Heart left ventricle (tissue), 16 donors: Measurements from ENCODE around the gene MAPK8. TPM values are rescaled to one million over a fixed set of nuclear protein-coding genes. Genes with fewer than 3 reads are reported as not detected.

Experiments
- ATAC-seq, 4 donors: fragments of 200-7000 bp; cut with Tn5 transposase; one replicate each; pipeline ENCODE4 v1.9.1; 2020 to 2022; ENCODE audit warnings: moderate library complexity in 4 of 4, mild to moderate bottlenecking in 3 of 4, moderate number of reproducible peaks in 1 of 4
- DNase-seq, 5 donors: peaks; one replicate each; pipeline ENCODE4 v3.0.0-alpha.2; 2020
- H3K27ac ChIP-seq, 12 donors: fragments of 200-600 bp; sonication (generic) in 4 of 12; one replicate each; pipeline versions ENCODE4 v1.5.0 to v1.8.0; 2016 to 2022; ENCODE audit warnings: mild to moderate bottlenecking in 2 of 12
- H3K27me3 ChIP-seq, 9 donors: fragments of 200-600 bp; sonication (generic) in 2 of 9; one replicate each; pipeline versions ENCODE4 v1.5.1 to v1.8.0; 2016 to 2022; ENCODE audit warnings: mild to moderate bottlenecking in 3 of 9
- H3K36me3 ChIP-seq, 9 donors: fragments of 200-600 bp; sonication (generic) in 2 of 9; one replicate each; pipeline versions ENCODE4 v1.5.0 to v1.8.0; 2018 to 2022; ENCODE audit warnings: mild to moderate bottlenecking in 2 of 9
- H3K4me1 ChIP-seq, 12 donors: fragments of 200-600 bp; sonication (generic) in 4 of 12; one replicate each; pipeline versions ENCODE4 v1.5.0 to v1.8.0; 2016 to 2022; ENCODE audit warnings: mild to moderate bottlenecking in 3 of 12
- H3K4me3 ChIP-seq, 12 donors: fragments of 200-600 bp; sonication (generic) in 4 of 12; one replicate each; pipeline versions ENCODE4 v1.5.0 to v1.8.0; 2017 to 2022; ENCODE audit warnings: mild to moderate bottlenecking in 9 of 12, moderate library complexity in 4 of 12
- H3K9me3 ChIP-seq, 12 donors: fragments of 200-600 bp; sonication (generic) in 4 of 12; one replicate each; pipeline versions ENCODE4 v1.5.0 to v1.8.0; 2016 to 2022; ENCODE audit warnings: mild to moderate bottlenecking in 1 of 12
- POLR2A ChIP-seq, 2 donors: fragments of 450-650 bp; IDR thresholded peaks; one replicate each; pipeline ENCODE4 v1.6.1; 2017; ENCODE audit warnings: antibody characterized with exemption in 2 of 2, mild to moderate bottlenecking in 2 of 2, moderate library complexity in 2 of 2
- WGBS, 4 donors: extraction: QIAGEN DNeasy Blood & Tissue Kit in 2 of 4; methylation state at CpG; one replicate each; pipeline versions ENCODE4 v1.1.5 to v1.1.7; 2013 to 2018; 5-methylcytosine and 5-hydroxymethylcytosine counted together
- intact Hi-C, 10 donors: fragments of 100-400 bp; cut with DNase I; formaldehyde crosslinking; loops; one replicate each; pipeline versions ENCODE4 v1.11.1 to v1.14.2; 2022
- polyA plus RNA-seq, 2 donors: library from polyadenylated mRNA; stranded (reverse); fragments of 200-250 nt; gene quantifications; one replicate each; pipeline ENCODE4 v1.2.3, GENCODE V29; 2013
- total RNA-seq, 9 donors: library from RNA; depleted of rRNA in 2 of 9; stranded (reverse); fragments of >200 nt in 2 of 9; fragmentation: NEBNext Ultra II Directional in 3 of 9; extraction: Animal tissue kit (Norgen Biotek cat#: 25700) in 3 of 9; gene quantifications; one replicate each; pipeline versions ENCODE4 v1.1.0 to v1.2.4, GENCODE V29; 2016 to 2023
- TF ChIP-seq, protein P1 (sequence below), 12 donors: fragments of 200-600 bp; sonication (generic) in 4 of 12; IDR thresholded peaks; one replicate each; pipeline versions ENCODE4 v1.5.0 to v1.8.0; 2018 to 2022; ENCODE audit warnings: antibody characterized with exemption in 12 of 12, mild to moderate bottlenecking in 5 of 12
- donor health status: ischemic (EF 13 %, LVEDD 7.1; RV severe dilation, severe dysfunction).
- donor health status: healthy with polysubstance abuse.
- donor health status: DM: no; HTN: yes; CAD: no.
- donor health status: DM: no; HTN: no; CAD: no.
- donor health status: ischemic (EF 25% LVEDD 6.9; RV normal size, moderate dysfunction).
- donor health status: ischemic (EF 25% LVEDD 5.7; RV mildly dilated, moderate dysfunction).
- donor health status: healthy.
- donor health status: DM: yes; HTN: yes; CAD: no.
- donor health status: ischemic (EF 35%, LVEDD 5.7; RV mildly dilated, moderate dysfunction).
- donor health status: nonischemic (EF 11% LVEDD 7.7; RV severe dilation, severe dysfunction).
- donor health status: DM: yes; HTN: yes; CAD: no.
- donor health status: PGD.
- donor health status: ischemic (EF 29% LVEDD 5.4; RV normal size, mild dysfunction).
- donor health status: nonischemic (EF 23%, LVEDD 6.1; RV moderate dilation, normal function).

Gene MAPK8
- total and polyA plus RNA-seq, 11 donors, result 4.2 to 36.8 (median 31.0) TPM

DNA sequence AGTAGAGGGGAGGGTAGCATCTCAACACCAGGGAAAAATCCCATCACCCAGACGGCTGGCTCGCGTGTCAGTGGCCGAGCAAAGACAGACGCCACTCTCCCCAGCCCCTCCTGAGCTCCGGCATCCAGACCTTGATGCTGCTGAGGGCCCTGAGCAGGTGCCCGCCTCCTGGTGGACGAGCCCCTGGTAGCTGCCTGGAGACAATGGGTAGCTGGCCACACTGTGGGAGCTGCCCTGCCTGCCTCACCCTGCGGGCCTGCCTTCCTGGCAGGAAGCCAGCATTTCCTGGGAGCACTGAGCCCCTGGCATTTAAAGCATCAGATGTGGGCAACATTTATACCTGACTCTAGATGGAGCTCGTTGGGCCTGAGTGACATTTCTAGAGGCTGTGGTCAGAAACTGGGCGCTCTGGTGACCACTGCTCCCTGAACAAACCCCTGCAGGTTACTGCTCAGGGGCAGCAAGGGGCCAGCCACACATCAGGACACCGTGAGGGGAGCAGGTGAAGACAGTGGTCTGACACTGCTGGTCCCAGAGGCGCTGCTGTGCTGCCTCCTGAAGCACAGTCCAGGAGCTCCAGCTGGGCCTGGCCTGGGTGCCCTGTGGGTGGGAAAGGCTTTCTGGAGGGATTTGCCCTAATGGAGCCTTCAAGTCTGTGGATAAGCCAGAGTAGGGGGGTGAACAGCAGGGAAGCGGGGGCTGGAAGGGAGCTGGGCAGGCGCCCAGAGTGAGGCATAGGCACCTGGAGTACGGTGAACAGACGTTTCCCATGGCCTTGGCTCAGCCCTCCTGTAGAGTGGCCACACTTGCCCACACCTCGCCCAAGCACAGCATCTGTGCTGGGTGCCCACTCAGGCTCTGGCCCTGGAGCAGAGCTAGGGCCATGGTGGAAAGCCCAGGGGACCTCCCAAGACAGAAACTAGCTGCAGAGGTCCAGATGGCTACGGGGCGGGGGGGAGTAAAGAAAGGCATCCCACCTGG is 138.7 kb downstream of the MAPK8 start:
- intact Hi-C loops, result loop anchor here in 3 of 10 donors (5.0 to 10.0 kb wide), 3 partner anchors 50 to 210 kb away; no protein-coding TSS in a partner anchor
- Histone ChIP-seq H3K4me1 (no peaks in the 10 kb centered on the region), H3K36me3 (peaks cover 0 to 6% (median 0%) of the 10 kb centered on the region in 9 donors), H3K9me3 (no peaks in the 10 kb centered on the region), H3K27me3 (no peaks in the 10 kb centered on the region), H3K4me3 (no peak overlapping the region), H3K27ac (no peak overlapping the region)
- TF ChIP-seq POLR2A (IDR thresholded peaks at IDR 0.05), result no peak
- TF ChIP-seq, protein P1, sequence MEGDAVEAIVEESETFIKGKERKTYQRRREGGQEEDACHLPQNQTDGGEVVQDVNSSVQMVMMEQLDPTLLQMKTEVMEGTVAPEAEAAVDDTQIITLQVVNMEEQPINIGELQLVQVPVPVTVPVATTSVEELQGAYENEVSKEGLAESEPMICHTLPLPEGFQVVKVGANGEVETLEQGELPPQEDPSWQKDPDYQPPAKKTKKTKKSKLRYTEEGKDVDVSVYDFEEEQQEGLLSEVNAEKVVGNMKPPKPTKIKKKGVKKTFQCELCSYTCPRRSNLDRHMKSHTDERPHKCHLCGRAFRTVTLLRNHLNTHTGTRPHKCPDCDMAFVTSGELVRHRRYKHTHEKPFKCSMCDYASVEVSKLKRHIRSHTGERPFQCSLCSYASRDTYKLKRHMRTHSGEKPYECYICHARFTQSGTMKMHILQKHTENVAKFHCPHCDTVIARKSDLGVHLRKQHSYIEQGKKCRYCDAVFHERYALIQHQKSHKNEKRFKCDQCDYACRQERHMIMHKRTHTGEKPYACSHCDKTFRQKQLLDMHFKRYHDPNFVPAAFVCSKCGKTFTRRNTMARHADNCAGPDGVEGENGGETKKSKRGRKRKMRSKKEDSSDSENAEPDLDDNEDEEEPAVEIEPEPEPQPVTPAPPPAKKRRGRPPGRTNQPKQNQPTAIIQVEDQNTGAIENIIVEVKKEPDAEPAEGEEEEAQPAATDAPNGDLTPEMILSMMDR (IDR thresholded peaks at IDR 0.05), result no peak
- DNase-seq (peak in 3 of 5 donors; percentile 16 to 48 (median 32)), ATAC-seq (peak in 2 of 4 donors; percentile 10 to 21)
- 69 to 83% (median 77%) methylated on average over 16 to 20 of the region's 20 CpGs for WGBS, 4 donors

DNA sequence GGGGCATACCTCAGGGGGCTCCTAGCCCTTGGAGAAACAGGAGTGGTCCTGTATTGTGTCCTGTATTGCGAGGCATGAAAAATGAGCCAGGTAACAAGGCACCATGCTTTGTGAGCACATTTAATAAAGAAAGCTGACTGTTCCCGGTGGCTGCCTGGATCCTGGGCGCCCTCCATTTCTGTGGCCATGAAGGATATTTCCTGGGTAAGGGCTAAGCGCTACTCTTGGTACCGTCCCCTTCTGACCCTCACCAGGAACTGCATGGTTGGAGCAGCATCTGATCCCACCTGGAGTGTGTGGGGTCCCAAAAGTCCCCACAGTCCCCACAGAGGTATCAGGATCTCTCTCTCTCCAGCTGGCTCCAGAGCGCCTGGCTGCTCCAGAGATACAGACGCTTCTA is 139.5 kb downstream of the MAPK8 start:
- intact Hi-C loops, result loop anchor here in 3 of 10 donors (5.0 to 10.0 kb wide), 3 partner anchors 49 to 209 kb away; no protein-coding TSS in a partner anchor
- no peak for TF ChIP-seq POLR2A (IDR thresholded peaks at IDR 0.05)
- TF ChIP-seq, protein P1 (IDR thresholded peaks at IDR 0.05), result no peak
- Histone ChIP-seq H3K4me1 (no peaks in the 10 kb centered on the region), H3K27me3 (no peaks in the 10 kb centered on the region), H3K9me3 (no peaks in the 10 kb centered on the region), H3K27ac (no peak overlapping the region), H3K36me3 (peaks cover 0 to 10% (median 0%) of the 10 kb centered on the region in 9 donors), H3K4me3 (no peak overlapping the region)
- ATAC-seq, result no peak
- peak in 1 of 5 donors; percentile 13 for DNase-seq
- 67 to 94% (median 86%) methylated on average over 3 to 7 of the region's 7 CpGs for WGBS, 4 donors

DNA sequence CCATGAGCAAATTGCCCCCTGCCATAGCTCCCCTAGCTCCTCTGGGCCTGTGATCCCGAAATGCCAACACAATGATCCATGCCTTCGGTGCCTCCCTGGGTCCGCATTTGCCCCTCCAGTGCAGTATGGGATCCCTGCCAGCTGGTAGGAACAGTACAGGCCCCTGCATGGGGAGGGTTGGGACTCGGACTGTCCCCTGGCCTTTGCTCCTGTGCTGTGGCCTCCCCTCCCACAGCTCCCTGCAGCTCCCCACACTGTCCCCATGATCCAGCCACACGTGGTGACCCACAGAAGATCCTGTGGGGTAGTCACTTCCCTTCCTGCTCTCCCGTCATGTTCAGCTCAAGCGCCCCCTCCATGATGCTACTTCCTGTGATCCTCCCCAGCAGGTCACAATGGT is 140.3 kb downstream of the MAPK8 start:
- Histone ChIP-seq H3K27ac (no peak overlapping the region), H3K4me1 (no peaks in the 10 kb centered on the region), H3K9me3 (no peaks in the 10 kb centered on the region), H3K4me3 (no peak overlapping the region), H3K27me3 (no peaks in the 10 kb centered on the region), H3K36me3 (peaks cover 0 to 10% (median 0%) of the 10 kb centered on the region in 9 donors)
- DNase-seq (peak in 2 of 5 donors; percentile 14 to 56), ATAC-seq (no peak)
- WGBS, 4 donors, result 82 to 89% (median 85%) methylated on average over 7 of the region's 7 CpGs
- TF ChIP-seq, protein P1 (IDR thresholded peaks at IDR 0.05), result no peak
- TF ChIP-seq POLR2A (IDR thresholded peaks at IDR 0.05), result no peak
- intact Hi-C loops, result loop anchor here in 3 of 10 donors (5.0 to 10.0 kb wide), 3 partner anchors 48 to 208 kb away; no protein-coding TSS in a partner anchor
